GM12878 (cell line): ENCODE data around the gene ILKAP.

Source experiments
- BHLHE40 ChIP-seq, 2 experiments: fragments of 450-650 bp in 1 of 2; IDR thresholded peaks; 2 replicates each; pipeline ENCODE4 v1.6.1; 2011 to 2017; ENCODE audit warnings: low read depth in 2 of 2, borderline replicate concordance in 1 of 2, improper control_type of control experiment in 1 of 2, low read length in 1 of 2, mild to moderate bottlenecking in 1 of 2
- EP300 ChIP-seq, 2 experiments: fragments of 150-350 bp in 1 of 2; IDR thresholded peaks; 2 replicates each; pipeline ENCODE4 v1.6.1; 2011 to 2012; ENCODE audit warnings: low read depth in 2 of 2, low read length in 2 of 2, borderline replicate concordance in 1 of 2, improper control_type of control experiment in 1 of 2, inconsistent platforms in 1 of 2; ENCODE audit not compliant: control insufficient read depth in 1 of 2
- EZH2 ChIP-seq: IDR thresholded peaks from 2 replicates; pipeline ENCODE4 v1.6.1; 2012; ENCODE audit warnings: low read depth, mild to moderate bottlenecking, control low read depth, inconsistent platforms, low read length, borderline replicate concordance; ENCODE audit not compliant: control insufficient read depth
- JUNB ChIP-seq: IDR thresholded peaks from 2 replicates; pipeline ENCODE4 v1.6.1; 2016; ENCODE audit warnings: antibody characterized with exemption, mild to moderate bottlenecking
- MAX ChIP-seq: IDR thresholded peaks from 2 replicates; pipeline ENCODE4 v1.6.1; 2012; ENCODE audit warnings: low read depth, low read length, improper control_type of control experiment
- NBN ChIP-seq: fragments of 450-650 bp; IDR thresholded peaks from 2 replicates; pipeline ENCODE4 v1.6.1; 2016
- NR2C1 ChIP-seq: fragments of 450-650 bp; IDR thresholded peaks from 2 replicates; pipeline ENCODE4 v1.6.1; 2017; ENCODE audit warnings: antibody characterized with exemption, mild to moderate bottlenecking, moderate library complexity
- NRF1 ChIP-seq: conservative IDR thresholded peaks from 2 replicates; pipeline ENCODE4 v1.6.1; 2011; ENCODE audit warnings: mild to moderate bottlenecking, low read depth, low read length, improper control_type of control experiment
- POLR2AphosphoS5 ChIP-seq: IDR thresholded peaks from 2 replicates; pipeline ENCODE4 v1.6.1; 2011; ENCODE audit warnings: mild to moderate bottlenecking, low read length, inconsistent platforms
- USF1 ChIP-seq: IDR thresholded peaks from 2 replicates; pipeline ENCODE4 v1.6.1; 2011; ENCODE audit warnings: borderline replicate concordance, low read depth, mild to moderate bottlenecking, moderate library complexity, mixed read lengths, low read length; ENCODE audit not compliant: insufficient read depth; ENCODE audit errors: extremely low read length
- YBX1 ChIP-seq: fragments of 450-650 bp; IDR thresholded peaks from 2 replicates; pipeline ENCODE4 v1.6.1; 2016; ENCODE audit warnings: antibody characterized with exemption
- TF ChIP-seq, protein P1 (sequence below): fragments of 450-650 bp; formaldehyde crosslinking; IDR thresholded peaks from 2 replicates; pipeline ENCODE4 v1.4.0; 2020; ENCODE audit warnings: mild to moderate bottlenecking, moderate library complexity
- TF ChIP-seq, protein P2 (sequence below), 3 experiments: IDR thresholded peaks in 2 of 3; conservative IDR thresholded peaks in 1 of 3; 2 replicates each; pipeline ENCODE4 v1.5.1; 2011; ENCODE audit warnings: low read depth in 3 of 3, low read length in 3 of 3, mild to moderate bottlenecking in 3 of 3, control low read depth in 2 of 3, moderate library complexity in 2 of 3, inconsistent platforms in 1 of 3, mixed read lengths in 1 of 3; ENCODE audit not compliant: control insufficient read depth in 2 of 3, insufficient read depth in 1 of 3; ENCODE audit errors: extremely low read depth in 1 of 3

GRCh38 chr2:238149841-238150572 is 53.5 kb downstream of the ILKAP start:
- no peak for TF ChIP-seq MAX
- no peak for TF ChIP-seq NR2C1
- TF ChIP-seq, protein P1, sequence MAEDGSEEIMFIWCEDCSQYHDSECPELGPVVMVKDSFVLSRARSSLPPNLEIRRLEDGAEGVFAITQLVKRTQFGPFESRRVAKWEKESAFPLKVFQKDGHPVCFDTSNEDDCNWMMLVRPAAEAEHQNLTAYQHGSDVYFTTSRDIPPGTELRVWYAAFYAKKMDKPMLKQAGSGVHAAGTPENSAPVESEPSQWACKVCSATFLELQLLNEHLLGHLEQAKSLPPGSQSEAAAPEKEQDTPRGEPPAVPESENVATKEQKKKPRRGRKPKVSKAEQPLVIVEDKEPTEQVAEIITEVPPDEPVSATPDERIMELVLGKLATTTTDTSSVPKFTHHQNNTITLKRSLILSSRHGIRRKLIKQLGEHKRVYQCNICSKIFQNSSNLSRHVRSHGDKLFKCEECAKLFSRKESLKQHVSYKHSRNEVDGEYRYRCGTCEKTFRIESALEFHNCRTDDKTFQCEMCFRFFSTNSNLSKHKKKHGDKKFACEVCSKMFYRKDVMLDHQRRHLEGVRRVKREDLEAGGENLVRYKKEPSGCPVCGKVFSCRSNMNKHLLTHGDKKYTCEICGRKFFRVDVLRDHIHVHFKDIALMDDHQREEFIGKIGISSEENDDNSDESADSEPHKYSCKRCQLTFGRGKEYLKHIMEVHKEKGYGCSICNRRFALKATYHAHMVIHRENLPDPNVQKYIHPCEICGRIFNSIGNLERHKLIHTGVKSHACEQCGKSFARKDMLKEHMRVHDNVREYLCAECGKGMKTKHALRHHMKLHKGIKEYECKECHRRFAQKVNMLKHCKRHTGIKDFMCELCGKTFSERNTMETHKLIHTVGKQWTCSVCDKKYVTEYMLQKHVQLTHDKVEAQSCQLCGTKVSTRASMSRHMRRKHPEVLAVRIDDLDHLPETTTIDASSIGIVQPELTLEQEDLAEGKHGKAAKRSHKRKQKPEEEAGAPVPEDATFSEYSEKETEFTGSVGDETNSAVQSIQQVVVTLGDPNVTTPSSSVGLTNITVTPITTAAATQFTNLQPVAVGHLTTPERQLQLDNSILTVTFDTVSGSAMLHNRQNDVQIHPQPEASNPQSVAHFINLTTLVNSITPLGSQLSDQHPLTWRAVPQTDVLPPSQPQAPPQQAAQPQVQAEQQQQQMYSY, result no peak
- TF ChIP-seq YBX1, result no peak
- no peak for TF ChIP-seq EZH2
- TF ChIP-seq, protein P2, sequence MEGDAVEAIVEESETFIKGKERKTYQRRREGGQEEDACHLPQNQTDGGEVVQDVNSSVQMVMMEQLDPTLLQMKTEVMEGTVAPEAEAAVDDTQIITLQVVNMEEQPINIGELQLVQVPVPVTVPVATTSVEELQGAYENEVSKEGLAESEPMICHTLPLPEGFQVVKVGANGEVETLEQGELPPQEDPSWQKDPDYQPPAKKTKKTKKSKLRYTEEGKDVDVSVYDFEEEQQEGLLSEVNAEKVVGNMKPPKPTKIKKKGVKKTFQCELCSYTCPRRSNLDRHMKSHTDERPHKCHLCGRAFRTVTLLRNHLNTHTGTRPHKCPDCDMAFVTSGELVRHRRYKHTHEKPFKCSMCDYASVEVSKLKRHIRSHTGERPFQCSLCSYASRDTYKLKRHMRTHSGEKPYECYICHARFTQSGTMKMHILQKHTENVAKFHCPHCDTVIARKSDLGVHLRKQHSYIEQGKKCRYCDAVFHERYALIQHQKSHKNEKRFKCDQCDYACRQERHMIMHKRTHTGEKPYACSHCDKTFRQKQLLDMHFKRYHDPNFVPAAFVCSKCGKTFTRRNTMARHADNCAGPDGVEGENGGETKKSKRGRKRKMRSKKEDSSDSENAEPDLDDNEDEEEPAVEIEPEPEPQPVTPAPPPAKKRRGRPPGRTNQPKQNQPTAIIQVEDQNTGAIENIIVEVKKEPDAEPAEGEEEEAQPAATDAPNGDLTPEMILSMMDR (IDR thresholded peaks at IDR 0.05 in 2 of 3, conservative IDR thresholded peaks at IDR 0.05 in 1 of 3; ENCODE audit: control insufficient read depth in 2 of 3, extremely low read depth in 1 of 3, insufficient read depth in 1 of 3, low read depth in 3 of 3, low read length in 3 of 3), result no peak
- no peak for TF ChIP-seq POLR2AphosphoS5
- TF ChIP-seq EP300 (IDR thresholded peaks at IDR 0.05; ENCODE audit: borderline replicate concordance in 1 of 2, control insufficient read depth in 1 of 2, low read depth in 2 of 2, low read length in 2 of 2), result no peak
- TF ChIP-seq NBN, result no peak
- TF ChIP-seq NRF1, result no peak
- no peak for TF ChIP-seq BHLHE40 (IDR thresholded peaks at IDR 0.05; ENCODE audit: borderline replicate concordance in 1 of 2, low read depth in 2 of 2, low read length in 1 of 2)
- TF ChIP-seq JUNB, result no peak
- TF ChIP-seq USF1, result no peak
